Measurements from ENCODE around the gene LLGL2.

DNA sequence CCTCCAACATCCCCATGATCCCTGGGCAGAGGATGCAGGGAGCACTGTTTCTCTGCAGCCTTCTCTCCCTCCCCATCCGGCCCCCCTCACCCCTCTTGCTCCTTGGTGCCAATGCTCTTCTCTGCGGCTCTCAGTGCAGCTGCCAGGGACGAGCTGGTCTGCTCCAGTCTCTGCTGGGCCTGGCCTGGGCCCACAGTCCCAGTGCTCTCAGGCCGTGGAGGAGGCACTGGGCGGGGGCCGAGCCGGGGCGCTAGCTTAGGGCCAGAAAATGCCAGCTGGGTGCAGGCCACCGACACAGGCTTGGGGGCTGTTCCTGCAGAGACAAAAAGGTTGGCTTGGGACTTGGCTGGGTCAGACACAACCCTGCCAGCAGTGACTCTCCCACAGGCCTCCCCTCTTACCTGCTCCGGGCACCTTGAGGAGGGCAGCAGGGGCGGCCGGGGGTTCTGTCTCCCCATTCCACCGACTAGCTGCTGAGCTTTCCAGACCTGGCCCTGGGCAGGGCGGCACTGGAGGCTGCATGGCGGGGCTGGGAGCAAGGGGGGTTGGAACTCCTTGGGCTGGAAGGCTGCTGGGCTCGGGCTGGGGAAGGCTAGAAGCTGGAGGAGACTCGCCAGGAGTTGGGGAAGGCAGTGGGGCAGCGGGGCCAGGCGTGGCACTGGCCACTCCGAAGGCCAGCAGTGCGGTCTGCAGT is 24.0 kb upstream of the LLGL2 start:
- TF ChIP-seq, protein P1, sequence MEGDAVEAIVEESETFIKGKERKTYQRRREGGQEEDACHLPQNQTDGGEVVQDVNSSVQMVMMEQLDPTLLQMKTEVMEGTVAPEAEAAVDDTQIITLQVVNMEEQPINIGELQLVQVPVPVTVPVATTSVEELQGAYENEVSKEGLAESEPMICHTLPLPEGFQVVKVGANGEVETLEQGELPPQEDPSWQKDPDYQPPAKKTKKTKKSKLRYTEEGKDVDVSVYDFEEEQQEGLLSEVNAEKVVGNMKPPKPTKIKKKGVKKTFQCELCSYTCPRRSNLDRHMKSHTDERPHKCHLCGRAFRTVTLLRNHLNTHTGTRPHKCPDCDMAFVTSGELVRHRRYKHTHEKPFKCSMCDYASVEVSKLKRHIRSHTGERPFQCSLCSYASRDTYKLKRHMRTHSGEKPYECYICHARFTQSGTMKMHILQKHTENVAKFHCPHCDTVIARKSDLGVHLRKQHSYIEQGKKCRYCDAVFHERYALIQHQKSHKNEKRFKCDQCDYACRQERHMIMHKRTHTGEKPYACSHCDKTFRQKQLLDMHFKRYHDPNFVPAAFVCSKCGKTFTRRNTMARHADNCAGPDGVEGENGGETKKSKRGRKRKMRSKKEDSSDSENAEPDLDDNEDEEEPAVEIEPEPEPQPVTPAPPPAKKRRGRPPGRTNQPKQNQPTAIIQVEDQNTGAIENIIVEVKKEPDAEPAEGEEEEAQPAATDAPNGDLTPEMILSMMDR (conservative IDR thresholded peaks at IDR 0.05; ENCODE audit: low read length), result no peak
- TF ChIP-seq EZH2phosphoT487 (IDR thresholded peaks at IDR 0.05; ENCODE audit: borderline replicate concordance, low read depth, low read length), result no peak
